Measurements from ENCODE around the gene SLC40A1. TPM values are rescaled to one million over a fixed set of nuclear protein-coding genes. Genes with fewer than 3 reads are reported as not detected.

The SLC40A1 gene
- total RNA-seq, 1 donor from 2014 or later: 45.2 TPM

DNA sequence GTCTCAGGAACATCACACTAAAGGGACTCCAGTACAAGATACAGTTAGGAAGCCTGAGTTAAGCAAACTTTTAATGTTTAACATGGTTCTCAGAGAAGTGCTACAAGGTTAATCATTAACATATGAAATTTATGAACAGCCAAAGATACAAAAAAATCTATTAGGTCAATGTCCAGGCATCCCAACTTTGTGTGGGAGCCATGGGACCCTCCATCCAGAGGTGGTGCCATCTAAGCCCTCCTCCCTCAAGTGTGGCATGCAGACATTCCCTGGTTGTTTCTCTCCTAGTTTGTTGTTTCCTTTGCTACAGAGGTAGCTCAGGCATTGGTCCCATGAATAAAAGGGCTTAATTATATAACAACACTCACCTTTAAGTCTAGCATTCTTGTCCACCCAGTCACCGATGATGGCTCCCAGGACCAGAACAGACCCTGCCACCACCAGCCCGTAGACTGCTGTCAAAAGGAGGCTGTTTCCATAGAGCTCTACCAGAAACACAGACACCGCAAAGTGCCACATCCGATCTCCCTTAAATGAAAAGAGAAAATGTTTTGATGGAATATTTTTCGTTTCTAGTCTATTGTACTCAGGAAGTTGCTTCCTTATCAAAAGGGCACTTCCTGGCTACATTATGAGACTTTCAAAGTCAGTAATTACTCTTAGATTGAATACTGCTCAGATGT is 5.7 kb downstream of the SLC40A1 start:
- DNase-seq (ENCODE audit: low spot score in 2 of 2) (no peak), FAIRE-seq (no peak)

DNA sequence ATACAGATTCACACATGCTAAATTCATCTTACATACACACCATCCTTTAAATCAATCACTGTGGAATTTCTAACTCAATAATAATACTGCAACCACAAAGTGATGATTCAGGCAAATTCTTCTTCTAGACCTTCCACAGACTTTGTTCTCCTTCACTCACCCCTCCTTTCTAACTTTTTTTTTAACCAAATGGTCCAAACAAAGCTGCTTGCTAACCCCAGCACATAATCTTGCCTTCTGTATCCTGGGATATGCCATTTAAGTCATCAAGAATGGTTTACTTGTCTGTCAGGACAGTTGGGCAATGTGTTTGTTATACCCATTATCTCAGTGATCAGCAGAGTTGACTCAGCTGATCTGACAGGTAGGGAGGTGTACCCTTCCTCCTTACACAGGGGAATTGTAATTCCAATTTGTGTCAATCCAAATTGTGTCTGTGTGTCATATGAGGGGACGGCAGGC is 10.0 kb downstream of the SLC40A1 start:
- DNase-seq (ENCODE audit: low spot score in 2 of 2): no peak
- no peak for FAIRE-seq

DNA sequence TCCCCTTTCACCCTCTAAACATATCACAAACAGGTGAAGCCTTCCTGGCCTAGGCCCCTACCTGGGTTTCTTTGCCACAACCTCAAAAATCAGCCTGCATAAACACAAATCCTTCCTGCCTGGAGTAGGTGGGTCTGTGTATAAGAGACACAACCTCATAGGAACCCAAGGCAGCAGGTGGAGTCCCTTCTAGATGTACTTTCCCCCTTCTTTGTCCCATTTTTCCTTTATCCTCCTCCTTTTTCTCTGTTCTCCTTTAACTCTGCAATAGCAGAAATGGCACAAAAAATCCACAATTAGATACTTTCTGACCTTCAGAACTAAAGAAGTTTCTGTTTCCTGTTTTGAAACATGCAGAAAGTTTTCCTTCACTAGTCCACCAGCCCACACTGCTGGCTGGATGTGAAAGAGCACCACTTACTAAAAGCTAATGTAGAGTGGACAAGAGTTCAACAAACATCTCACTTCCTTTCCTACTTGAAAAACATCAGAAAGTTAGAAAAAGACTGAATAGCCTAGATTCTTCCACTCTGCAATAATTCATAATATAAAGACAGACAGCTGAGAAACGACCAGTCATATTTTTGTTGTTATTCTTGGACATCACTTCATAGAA is 11.2 kb downstream of the SLC40A1 start:
- FAIRE-seq: no peak
- DNase-seq (ENCODE audit: low spot score in 2 of 2): no peak

DNA sequence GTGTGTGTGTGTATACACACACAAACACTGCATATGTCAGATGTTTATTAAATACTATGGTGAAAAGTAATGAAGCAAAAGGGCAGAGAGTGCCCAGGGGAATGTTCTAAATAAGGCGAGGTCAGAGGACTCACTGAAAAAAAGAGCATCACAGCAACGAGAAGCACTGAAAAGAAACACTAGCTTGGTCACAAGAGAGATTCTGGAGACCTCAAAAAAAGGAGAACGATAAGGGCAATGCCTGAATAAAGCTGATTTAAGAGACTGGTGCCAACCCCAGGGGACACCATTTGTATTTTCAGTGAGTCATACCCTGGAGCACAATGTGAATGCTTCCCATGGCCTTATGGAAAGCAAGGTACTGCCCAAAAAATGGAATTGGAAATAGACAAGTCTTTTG is 14.5 kb downstream of the SLC40A1 start:
- FAIRE-seq (no peak), DNase-seq (ENCODE audit: low spot score in 2 of 2) (no peak)

DNA sequence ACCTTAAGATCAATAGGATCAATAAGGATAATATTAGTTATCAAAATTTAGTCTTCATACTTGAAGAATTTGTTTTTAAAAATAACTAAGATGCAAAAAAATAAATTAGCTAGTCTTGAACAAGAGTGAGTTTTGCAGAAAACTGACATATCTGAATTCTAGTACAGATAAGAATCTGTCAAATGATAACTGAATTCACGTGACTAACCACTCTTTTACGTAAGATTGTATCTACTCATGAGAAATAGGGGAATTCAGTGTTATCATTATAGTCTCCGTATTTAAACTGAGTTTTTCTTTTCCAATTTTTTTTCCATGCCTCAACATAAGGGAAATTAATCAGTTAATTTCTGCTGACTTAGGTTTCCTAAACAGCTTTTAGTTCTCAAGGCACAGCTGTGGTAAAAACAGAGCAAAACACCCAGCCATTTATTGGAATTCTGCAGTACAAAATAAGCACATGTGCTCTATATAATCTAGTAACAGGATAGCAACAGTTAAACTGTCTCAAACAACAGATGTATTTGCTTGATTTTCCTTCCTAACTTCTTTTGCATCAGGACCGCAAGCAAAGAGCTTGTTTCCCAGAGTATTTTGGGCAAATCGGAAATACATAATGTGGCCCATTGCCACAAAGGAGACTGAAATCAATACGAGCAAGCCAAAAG is 19.1 kb downstream of the SLC40A1 start:
- no peak for DNase-seq (ENCODE audit: low spot score in 2 of 2)
- FAIRE-seq: no peak

DNA sequence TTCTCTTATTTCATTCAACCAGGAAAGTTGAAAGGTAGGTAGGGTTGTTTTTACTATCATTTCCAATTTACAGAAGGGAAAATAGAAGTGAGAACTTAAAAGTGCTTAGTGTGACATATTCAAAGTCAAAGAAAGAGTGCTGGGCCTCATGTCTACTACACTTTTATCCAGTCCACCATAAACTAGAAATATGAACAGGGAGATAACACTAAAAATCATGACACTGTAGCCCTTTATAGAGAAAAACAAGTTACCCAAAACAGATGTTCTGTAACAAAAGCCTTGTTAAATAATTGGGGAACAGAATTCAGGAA is 20.4 kb downstream of the SLC40A1 start:
- no peak for FAIRE-seq

DNA sequence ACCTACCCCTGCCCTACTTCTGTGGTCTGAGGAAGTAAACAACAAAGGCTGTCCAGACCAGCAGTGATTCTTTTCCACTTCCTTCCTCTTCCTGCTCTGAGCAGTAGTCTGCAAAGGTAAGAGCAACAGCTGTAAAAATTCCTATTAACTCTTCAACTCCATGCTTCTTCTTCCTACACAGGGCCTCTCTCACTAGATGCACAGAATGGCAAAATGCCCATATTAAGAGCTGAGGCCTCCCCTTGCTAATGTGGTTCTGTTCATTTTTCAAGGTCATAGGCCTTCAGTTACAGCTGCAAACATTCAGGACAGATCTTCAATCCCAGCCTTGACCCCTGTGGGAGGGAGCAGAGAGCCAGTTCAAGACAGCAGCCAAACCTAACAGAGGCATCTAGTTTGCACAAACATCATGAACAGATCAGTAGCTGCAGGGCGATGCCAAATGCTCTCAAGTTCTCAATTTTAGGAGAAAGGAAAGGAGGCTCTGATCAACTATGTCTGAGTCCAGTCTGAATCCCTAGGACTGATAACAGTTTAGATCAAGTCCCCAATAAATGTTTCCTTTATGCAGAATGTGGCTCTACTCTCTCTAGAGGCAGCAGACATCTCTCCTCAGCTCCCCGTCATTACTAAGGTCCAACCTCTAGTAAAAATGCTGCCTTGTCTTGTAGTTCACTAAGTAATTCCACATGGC is 20.9 kb downstream of the SLC40A1 start:
- DNase-seq (ENCODE audit: low spot score in 2 of 2) (no peak), FAIRE-seq (no peak)

More for the DNA sequence above, 20.4 kb downstream of the SLC40A1 start:
- no peak for DNase-seq (ENCODE audit: low spot score in 2 of 2)

DNA sequence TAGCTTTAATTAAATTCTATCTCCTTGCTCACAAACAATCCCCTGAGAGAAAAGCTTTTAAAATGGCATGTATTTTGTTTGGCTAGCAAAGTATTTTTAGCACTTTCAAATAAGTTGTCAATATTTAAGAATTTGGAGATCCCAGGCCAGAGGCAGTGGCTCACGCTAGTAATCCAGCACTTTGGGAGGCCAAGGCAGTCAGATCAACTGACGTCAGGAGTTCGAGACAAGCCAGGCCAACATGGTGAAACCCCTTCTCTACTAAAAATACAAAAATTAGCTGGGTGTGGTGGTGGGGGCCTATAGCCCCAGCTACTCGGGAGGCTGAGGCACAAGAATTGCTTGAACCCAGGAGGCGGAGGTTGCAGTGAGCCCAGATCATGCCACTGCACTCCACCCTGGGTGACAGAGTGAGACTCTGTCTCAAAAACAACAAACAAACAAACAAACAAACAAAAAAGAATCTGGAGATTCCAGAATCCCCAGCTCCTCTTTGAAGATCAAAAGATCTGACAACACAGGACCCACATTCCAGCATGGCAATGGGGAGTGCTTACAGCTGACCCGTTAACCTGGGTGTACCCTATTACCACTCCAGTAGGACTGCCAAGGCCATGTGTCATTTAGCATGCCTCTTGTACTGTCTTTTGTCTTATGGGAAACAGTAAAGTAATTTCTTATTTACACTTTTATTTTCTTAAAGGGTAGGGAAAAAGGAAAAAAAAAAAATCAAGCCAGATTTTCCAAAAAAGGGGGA is 21.9 kb downstream of the SLC40A1 start:
- FAIRE-seq: no peak
- no peak for DNase-seq (ENCODE audit: low spot score in 2 of 2)

DNA sequence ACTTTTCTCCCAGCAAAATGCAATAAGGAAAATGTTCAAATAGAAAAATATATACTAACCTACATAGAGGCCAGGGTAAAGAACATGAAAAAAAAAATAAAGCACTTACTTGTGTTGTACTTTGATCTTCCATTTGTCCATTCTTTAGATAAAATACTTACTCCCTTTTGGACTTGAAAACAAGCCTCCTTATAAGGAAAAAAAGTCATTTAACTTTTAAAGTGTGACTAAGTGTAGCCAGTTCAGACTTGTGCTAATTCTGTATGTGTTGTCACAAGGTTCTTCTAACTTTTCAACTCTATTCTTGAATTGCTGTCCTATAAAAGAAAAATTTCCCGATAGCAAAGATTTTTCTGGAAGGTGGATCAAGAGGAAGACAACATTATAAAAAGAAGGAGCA is 23.2 kb downstream of the SLC40A1 start:
- DNase-seq (ENCODE audit: low spot score in 2 of 2) (no peak), FAIRE-seq (no peak)

DNA sequence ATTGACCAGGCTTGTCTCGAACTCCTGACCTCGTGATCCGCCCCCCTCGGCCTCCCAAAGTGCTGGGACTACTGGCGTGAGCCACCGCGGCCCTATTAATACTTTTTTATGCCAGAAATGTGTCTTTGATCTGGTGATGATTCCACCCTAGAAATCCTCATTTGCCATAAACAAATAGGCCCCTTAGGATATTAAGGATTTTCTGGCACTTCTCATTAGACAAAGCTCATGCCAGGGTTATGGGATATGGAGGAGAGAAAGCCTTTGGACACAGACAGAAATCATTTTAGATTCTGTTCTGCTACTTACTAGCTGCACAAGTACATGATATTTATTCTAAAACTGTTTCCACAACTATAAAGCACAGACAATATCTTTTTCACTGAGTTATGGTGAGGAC is 24.1 kb downstream of the SLC40A1 start:
- DNase-seq (ENCODE audit: low spot score in 2 of 2): no peak
- no peak for FAIRE-seq

DNA sequence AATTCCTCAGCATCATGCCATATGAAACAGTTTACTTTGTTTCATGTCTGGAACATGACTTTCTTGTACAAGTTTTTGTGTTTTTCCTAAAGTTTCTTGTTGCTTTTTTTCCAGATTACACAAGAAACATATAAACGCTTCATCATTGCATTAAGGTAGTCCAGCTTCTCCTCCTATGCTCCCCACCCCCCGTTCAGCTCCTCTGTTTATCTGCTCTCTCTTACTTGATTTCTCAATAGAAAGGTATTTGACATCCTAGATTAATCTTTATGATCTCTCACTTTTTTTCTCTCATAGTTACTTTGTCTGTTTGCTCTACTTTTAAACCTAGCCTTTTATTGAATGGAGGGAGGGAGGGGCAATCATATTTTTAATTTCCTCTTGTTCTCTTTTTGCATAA is 25.4 kb downstream of the SLC40A1 start:
- no peak for FAIRE-seq
- no peak for DNase-seq (ENCODE audit: low spot score in 2 of 2)

DNA sequence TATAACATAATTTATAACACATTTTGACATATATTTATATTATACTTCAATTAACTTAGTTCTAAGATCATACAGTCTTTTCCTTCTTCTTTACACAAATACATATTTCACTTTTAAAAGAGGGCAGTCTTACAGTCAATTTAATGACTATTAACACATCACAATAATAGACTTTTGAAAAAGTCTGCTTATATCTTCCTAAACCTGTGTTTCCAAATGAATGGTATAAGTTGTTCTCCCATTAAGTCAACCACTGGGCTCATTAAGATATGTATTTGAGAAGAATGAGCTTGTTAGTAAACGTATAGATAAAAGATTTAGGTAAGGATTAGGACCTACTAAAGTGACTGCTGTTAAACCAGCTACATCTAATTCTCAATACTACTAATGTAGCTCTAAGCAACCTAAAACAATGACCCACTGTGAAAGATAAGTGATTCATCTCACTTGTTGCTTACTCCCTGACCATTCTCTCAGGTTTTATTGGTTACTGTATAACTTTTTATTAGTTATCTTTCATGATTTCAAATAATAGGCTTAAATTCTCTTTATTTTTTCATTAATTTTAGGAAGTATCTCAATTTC is 27.0 kb downstream of the SLC40A1 start:
- DNase-seq (ENCODE audit: low spot score in 2 of 2): no peak
- FAIRE-seq: no peak

DNA sequence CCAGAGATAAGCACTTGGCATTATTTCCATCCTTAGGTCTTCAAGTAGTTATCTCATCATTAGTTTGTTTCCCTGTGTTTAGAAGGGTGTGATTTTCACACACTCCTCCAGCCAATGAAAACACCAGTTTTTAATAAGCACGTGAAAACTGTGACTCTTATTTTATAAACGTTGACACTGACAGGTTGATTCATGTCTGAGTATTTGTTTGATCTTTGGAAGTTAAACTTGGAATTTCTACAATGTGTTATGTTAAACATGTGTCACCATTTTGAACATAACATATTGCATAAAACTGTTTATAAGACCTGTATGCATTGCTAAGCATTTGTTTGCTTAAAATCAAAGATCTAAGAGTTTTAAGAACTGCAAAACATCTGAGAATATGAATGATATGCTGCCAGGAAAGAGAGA is 27.6 kb downstream of the SLC40A1 start:
- FAIRE-seq (no peak), DNase-seq (ENCODE audit: low spot score in 2 of 2) (no peak)

DNA sequence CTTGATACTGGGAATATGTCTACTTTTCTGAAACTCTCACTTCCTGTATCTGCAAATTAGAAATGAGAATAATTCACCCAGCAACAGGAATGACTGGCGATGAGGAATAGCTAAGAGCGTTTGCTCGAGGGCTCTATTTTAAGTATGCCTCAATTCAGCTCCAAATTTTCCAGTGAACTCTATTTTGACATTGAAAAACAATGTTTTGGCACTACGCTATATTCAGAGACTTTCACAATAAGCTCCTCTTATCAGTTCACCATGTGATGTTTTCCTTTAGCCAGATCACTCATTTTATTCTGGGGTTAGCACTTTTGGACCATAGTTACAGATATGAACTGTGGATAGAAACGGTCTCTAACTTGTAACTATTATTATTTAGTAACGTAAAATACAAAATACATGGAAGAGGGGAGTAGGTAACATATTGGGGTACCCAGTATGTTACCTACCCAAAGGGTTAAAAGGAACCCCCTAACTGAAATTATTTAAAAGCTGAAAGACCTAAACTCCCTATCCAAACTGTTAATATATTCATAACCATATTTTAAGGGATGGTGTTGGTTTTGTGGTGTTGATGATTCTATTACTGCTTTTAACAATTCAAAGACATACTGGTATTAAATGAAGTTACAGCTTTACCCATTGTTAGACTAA is 28.1 kb downstream of the SLC40A1 start:
- DNase-seq (ENCODE audit: low spot score in 2 of 2) (no peak), FAIRE-seq (no peak)

DNA sequence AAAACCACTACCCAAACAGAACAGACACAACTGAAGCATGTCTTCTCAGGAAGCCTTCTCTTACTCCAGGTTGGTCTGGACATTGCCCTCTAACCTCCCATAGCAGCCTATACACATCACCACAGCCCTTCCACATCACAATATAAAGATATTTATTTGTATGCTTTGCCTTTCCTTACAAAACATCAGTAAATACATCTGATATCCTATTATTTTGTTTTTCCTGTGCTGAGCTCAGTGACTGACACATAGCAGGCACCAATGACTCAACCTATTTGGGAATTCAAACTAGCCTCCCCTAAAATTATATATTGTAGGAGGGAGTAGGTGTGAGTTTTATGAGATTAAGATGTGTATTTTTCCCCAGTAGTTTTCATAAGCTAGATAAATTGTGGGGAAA is 28.8 kb downstream of the SLC40A1 start:
- DNase-seq (ENCODE audit: low spot score in 2 of 2): no peak
- no peak for FAIRE-seq

DNA sequence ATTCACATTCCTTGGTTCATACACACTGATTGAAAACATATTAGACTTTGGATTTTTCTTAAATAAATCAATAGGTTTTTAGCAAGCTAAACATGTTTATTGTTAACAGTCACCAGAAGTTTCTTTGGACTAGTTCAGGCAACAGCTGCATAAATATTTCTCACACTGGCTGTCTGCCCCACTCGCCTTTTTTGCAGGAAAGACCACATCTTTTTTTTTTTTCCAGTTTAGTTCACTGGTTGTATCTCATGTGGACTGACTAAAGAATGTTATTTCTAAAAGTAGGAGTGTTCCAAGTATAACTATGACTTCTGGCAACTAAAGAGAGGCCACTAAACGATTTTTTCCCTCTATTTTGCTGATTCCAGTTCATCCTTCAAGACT is 31.1 kb downstream of the SLC40A1 start:
- FAIRE-seq (no peak), DNase-seq (ENCODE audit: low spot score in 2 of 2) (no peak)

DNA sequence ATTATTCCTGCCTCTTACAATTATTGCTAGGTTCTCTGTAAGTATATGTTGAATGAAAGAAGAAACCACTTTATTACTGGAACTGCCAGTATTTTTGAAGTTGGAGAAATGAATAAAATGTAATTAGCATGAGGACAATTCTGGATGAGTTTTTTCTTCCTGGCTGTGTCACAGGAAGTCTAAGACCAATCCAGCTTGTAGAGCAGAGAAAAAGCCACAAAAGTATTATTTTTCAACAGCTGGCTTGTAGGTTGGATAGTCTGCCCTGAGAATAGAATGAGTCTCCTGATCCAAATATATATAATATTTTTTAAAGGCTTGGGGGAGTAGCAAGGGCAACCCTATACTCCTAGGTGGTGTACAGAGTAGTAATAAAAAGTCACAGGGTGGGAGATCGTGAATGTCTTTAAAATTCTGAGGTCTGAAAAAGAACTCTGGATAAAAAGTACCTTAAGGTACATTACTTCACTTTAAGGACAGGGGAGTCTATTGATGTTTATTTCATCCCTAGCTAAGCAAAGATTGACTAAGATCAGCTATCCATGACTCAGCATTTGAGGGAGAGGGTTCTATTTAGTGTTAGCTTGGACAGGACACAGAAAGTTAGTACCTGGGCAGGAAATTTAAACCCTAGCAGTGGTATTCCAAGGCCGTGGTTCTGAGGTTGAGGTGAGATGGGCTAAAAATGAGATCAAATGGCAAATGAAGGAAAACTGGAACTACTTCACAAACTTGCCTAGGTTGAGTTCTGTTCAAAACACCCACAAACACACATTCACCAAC is 31.7 kb downstream of the SLC40A1 start:
- no peak for DNase-seq (ENCODE audit: low spot score in 2 of 2)
- no peak for FAIRE-seq

DNA sequence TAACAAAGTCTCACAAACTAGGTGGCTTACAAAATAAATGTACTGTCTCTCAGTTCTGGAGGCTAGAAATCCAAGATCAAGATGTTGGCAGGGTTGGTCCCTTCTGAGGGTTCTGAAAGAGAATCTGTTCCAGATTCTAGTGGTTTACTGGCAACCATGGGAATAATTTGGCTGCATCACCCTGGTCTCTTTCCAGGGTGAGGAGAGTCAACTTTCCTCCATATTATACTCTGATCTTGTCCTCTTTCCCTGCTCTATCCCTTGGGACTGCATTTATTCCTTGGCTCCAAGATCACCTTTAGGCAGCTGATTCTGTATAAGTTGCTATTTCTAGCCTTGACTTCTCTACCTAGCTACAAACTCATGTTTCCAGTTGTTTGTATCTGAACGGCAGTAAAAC is 35.2 kb downstream of the SLC40A1 start:
- no peak for FAIRE-seq

More for the DNA sequence above, 35.2 kb downstream of the SLC40A1 start:
- DNase-seq (ENCODE audit: low spot score in 2 of 2): no peak
